ENCODE measurements around the gene RALY. TPM values are rescaled to one million over a fixed set of nuclear protein-coding genes. Genes with fewer than 3 reads are reported as not detected.

The RALY gene
- total RNA-seq, 1 experiment from 2014 or later, result 185 TPM

GRCh38 chr20:33992145-33992922 is 1.4 kb upstream of the RALY start:
- BruUV-seq (replicated peaks), result TSS peak; percentile 81
- TF ChIP-seq EZH2 (IDR thresholded peaks at IDR 0.05; ENCODE audit: borderline replicate concordance, low read depth, low read length, poor library complexity, severe bottlenecking), result no peak
- no peak for TF ChIP-seq CTCF (conservative IDR thresholded peaks at IDR 0.05; ENCODE audit: low read depth, low read length)
- DNase-seq (ENCODE audit: low spot score), result no peak
- peak overlapping the region; percentile 80 for H3K27ac ChIP-seq (ENCODE audit: low read depth, low read length, poor library complexity, severe bottlenecking)
- intact Hi-C loops (cut with micrococcal nuclease; ENCODE audit: unreplicated experiment), result no loop called here
- ChIA-PET POLR2A (ENCODE audit: low non-redundant PET) (no interaction called here), CTCF (no interaction called here)
- H3K9me3 ChIP-seq (ENCODE audit: low read depth, low read length, poor library complexity, severe bottlenecking), result no peaks in the 10 kb centered on the region
- peak overlapping the region; percentile 68 for H3K4me3 ChIP-seq (ENCODE audit: low read depth, low read length, poor library complexity, severe bottlenecking)
- peaks cover 14% of the 10 kb centered on the region for H3K4me1 ChIP-seq (ENCODE audit: insufficient read depth, low read length, poor library complexity, severe bottlenecking)
- no peaks in the 10 kb centered on the region for H3K27me3 ChIP-seq (replicated peaks; ENCODE audit: insufficient read depth, low read depth, low read length, poor library complexity)
- no peaks in the 10 kb centered on the region for H3K36me3 ChIP-seq (ENCODE audit: insufficient read depth, low read length, poor library complexity, severe bottlenecking)

GRCh38 chr20:33992923-33993575 is 662 bp upstream of the RALY start:
- Histone ChIP-seq H3K9me3 (ENCODE audit: low read depth, low read length, poor library complexity, severe bottlenecking) (no peaks in the 10 kb centered on the region), H3K27me3 (replicated peaks; ENCODE audit: insufficient read depth, low read depth, low read length, poor library complexity) (no peaks in the 10 kb centered on the region), H3K4me3 (ENCODE audit: low read depth, low read length, poor library complexity, severe bottlenecking) (peak overlapping the region; percentile 68), H3K36me3 (ENCODE audit: insufficient read depth, low read length, poor library complexity, severe bottlenecking) (no peaks in the 10 kb centered on the region), H3K27ac (ENCODE audit: low read depth, low read length, poor library complexity, severe bottlenecking) (peak overlapping the region; percentile 98), H3K4me1 (ENCODE audit: insufficient read depth, low read length, poor library complexity, severe bottlenecking) (peaks cover 14% of the 10 kb centered on the region)
- peak; percentile 99 for DNase-seq (ENCODE audit: low spot score)
- ChIA-PET CTCF (interaction anchor here (0.6 to 0.7 kb wide), 2 partner anchors 490 to 1505 kb away, joined by 3 to 6 read pairs; no protein-coding TSS in a partner anchor), POLR2A (ENCODE audit: low non-redundant PET) (interaction anchor here (0.5 to 0.8 kb wide), 6 partner anchors 29 to 180 kb away, joined by 3 to 7 read pairs (median 5); partner anchors contain the start of gene EIF2S2)
- intact Hi-C loops (cut with micrococcal nuclease; ENCODE audit: unreplicated experiment), result no loop called here
- no TSS peak for BruUV-seq (replicated peaks)
- TF ChIP-seq EZH2 (IDR thresholded peaks at IDR 0.05; ENCODE audit: borderline replicate concordance, low read depth, low read length, poor library complexity, severe bottlenecking) (no peak), CTCF (conservative IDR thresholded peaks at IDR 0.05; ENCODE audit: low read depth, low read length) (no peak)

- POLR2A ChIA-PET (ENCODE audit: low non-redundant PET), result interaction anchor here (0.6 kb wide), 1 partner anchor 1458 kb away, joined by 6 read pairs; no protein-coding TSS in a partner anchor
- BruUV-seq (replicated peaks), result no TSS peak
Observed at GRCh38 chr20:33994222-33994913, 657 bp downstream of the RALY start.

More at GRCh38 chr20:33994222-33994913, 657 bp downstream of the RALY start:
- TF ChIP-seq CTCF (conservative IDR thresholded peaks at IDR 0.05; ENCODE audit: low read depth, low read length) (no peak), EZH2 (IDR thresholded peaks at IDR 0.05; ENCODE audit: borderline replicate concordance, low read depth, low read length, poor library complexity, severe bottlenecking) (no peak)
- Histone ChIP-seq H3K4me1 (ENCODE audit: insufficient read depth, low read length, poor library complexity, severe bottlenecking) (peaks cover 17% of the 10 kb centered on the region), H3K36me3 (ENCODE audit: insufficient read depth, low read length, poor library complexity, severe bottlenecking) (no peaks in the 10 kb centered on the region), H3K9me3 (ENCODE audit: low read depth, low read length, poor library complexity, severe bottlenecking) (no peaks in the 10 kb centered on the region), H3K4me3 (ENCODE audit: low read depth, low read length, poor library complexity, severe bottlenecking) (peak overlapping the region; percentile 68), H3K27me3 (replicated peaks; ENCODE audit: insufficient read depth, low read depth, low read length, poor library complexity) (no peaks in the 10 kb centered on the region), H3K27ac (ENCODE audit: low read depth, low read length, poor library complexity, severe bottlenecking) (peak overlapping the region; percentile 98)
- CTCF ChIA-PET, result no interaction called here
- DNase-seq (ENCODE audit: low spot score), result peak; percentile 91
- intact Hi-C loops (cut with micrococcal nuclease; ENCODE audit: unreplicated experiment), result no loop called here
